WI38 (cell line): ENCODE results near the gene C10orf120.

Source experiments
- H3K4me3 ChIP-seq: 2 replicates; pipeline ENCODE4 v1.5.1; 2011; ENCODE audit warnings: low read depth, mild to moderate bottlenecking, control low read depth, low read length
- CTCF ChIP-seq: IDR thresholded peaks from 2 replicates; pipeline ENCODE4 v1.5.1; 2012; ENCODE audit warnings: low read depth, mild to moderate bottlenecking, control low read depth, low read length

C10orf120 gene

GRCh38 chr10:122672655-122673054 is 27.0 kb downstream of the C10orf120 start:
- H3K4me3 ChIP-seq, result no peak overlapping the region
- TF ChIP-seq CTCF, result no peak

GRCh38 chr10:122671355-122671754 is 28.3 kb downstream of the C10orf120 start:
- no peak overlapping the region for H3K4me3 ChIP-seq
- TF ChIP-seq CTCF, result no peak

- TF ChIP-seq CTCF, result no peak
- H3K4me3 ChIP-seq, result no peak overlapping the region
These were observed 29.8 kb downstream of the C10orf120 start for GRCh38 chr10:122669842-122670241.

GRCh38 chr10:122669045-122669444 is 30.6 kb downstream of the C10orf120 start:
- H3K4me3 ChIP-seq, result no peak overlapping the region
- no peak for TF ChIP-seq CTCF

GRCh38 chr10:122665946-122666345 is 33.7 kb downstream of the C10orf120 start:
- TF ChIP-seq CTCF, result no peak
- no peak overlapping the region for H3K4me3 ChIP-seq

GRCh38 chr10:122665329-122665860 is 34.3 kb downstream of the C10orf120 start:
- H3K4me3 ChIP-seq, result no peak overlapping the region
- TF ChIP-seq CTCF, result no peak

GRCh38 chr10:122664501-122664900 is 35.1 kb downstream of the C10orf120 start:
- no peak overlapping the region for H3K4me3 ChIP-seq
- TF ChIP-seq CTCF, result no peak
